MG63 (cell line): ENCODE results near the gene WDR36. TPM values are rescaled to one million over a fixed set of nuclear protein-coding genes. Genes with fewer than 3 reads are reported as not detected.

Experiments
- DNase-seq: peaks from one replicate; pipeline ENCODE4 v3.0.0-alpha.2; 2020
- H3K27me3 ChIP-seq: fragments of 250-450 bp; sonication (Bioruptor Pico); 2 replicates; pipeline ENCODE4 v1.5.1; 2020; ENCODE audit warnings: mild to moderate bottlenecking, moderate library complexity
- H3K36me3 ChIP-seq: fragments of 250-450 bp; sonication (Bioruptor Pico); 2 replicates; pipeline ENCODE4 v1.5.1; 2020; ENCODE audit warnings: mild to moderate bottlenecking, moderate library complexity
- H3K4me3 ChIP-seq: fragments of 250-450 bp; sonication (Bioruptor Pico); 2 replicates; pipeline ENCODE4 v1.5.1; 2020; ENCODE audit warnings: mild to moderate bottlenecking, moderate library complexity
- H3K9me3 ChIP-seq: fragments of 250-450 bp; sonication (Bioruptor Pico); 2 replicates; pipeline ENCODE4 v1.5.1; 2020; ENCODE audit warnings: mild to moderate bottlenecking, moderate library complexity
- total RNA-seq: library from RNA; depleted of rRNA; stranded (reverse); fragments of >200 nt; shearing (Covaris generic); gene quantifications from 2 replicates; pipeline ENCODE4 v1.2.3, GENCODE V29; 2014; ENCODE audit warnings: low replicate concordance

The WDR36 gene
- total RNA-seq, 1 experiment from 2014 or later: 36.4 TPM

GRCh38 chr5:111077678-111078077 is 14.5 kb upstream of the WDR36 start:
- H3K9me3 ChIP-seq: 0 out of 2 replicates have a peak, but pooled peaks cover 5% of the 10 kb centered on the region
- no peaks in the 10 kb centered on the region for H3K27me3 ChIP-seq
- H3K36me3 ChIP-seq: peaks cover 3% of the 10 kb centered on the region; the same call in 1 of the 2 replicates
- no peak overlapping the region for H3K4me3 ChIP-seq
- DNase-seq: no peak

GRCh38 chr5:111079846-111080245 is 12.3 kb upstream of the WDR36 start:
- Histone ChIP-seq H3K9me3 (0 out of 2 replicates have a peak, but pooled peaks cover 5% of the 10 kb centered on the region), H3K27me3 (no peaks in the 10 kb centered on the region), H3K4me3 (no peak overlapping the region), H3K36me3 (peaks cover 3% of the 10 kb centered on the region; the same call in 1 of the 2 replicates)
- DNase-seq: no peak

GRCh38 chr5:111083323-111083722 is 8.8 kb upstream of the WDR36 start:
- Histone ChIP-seq H3K4me3 (no peak overlapping the region), H3K9me3 (0 out of 2 replicates have a peak, but pooled peaks cover 5% of the 10 kb centered on the region), H3K36me3 (no peaks in the 10 kb centered on the region), H3K27me3 (no peaks in the 10 kb centered on the region)
- no peak for DNase-seq

- Histone ChIP-seq H3K4me3 (no peak overlapping the region), H3K9me3 (peaks cover 4% of the 10 kb centered on the region), H3K27me3 (no peaks in the 10 kb centered on the region), H3K36me3 (peaks cover 72% of the 10 kb centered on the region)
- no peak for DNase-seq
Measured at GRCh38 chr5:111095982-111096381, 3.8 kb downstream of the WDR36 start.

- Histone ChIP-seq H3K36me3 (peaks cover 92% of the 10 kb centered on the region), H3K9me3 (no peaks in the 10 kb centered on the region), H3K4me3 (no peak overlapping the region), H3K27me3 (no peaks in the 10 kb centered on the region)
- DNase-seq: no peak
Measured at GRCh38 chr5:111099058-111099778, 7.1 kb downstream of the WDR36 start.

GRCh38 chr5:111106320-111106948 is 14.3 kb downstream of the WDR36 start:
- peaks cover 98% of the 10 kb centered on the region for H3K36me3 ChIP-seq
- no peak for DNase-seq
- no peak overlapping the region for H3K4me3 ChIP-seq
- H3K27me3 ChIP-seq: no peaks in the 10 kb centered on the region
- H3K9me3 ChIP-seq: no peaks in the 10 kb centered on the region

- H3K27me3 ChIP-seq: no peaks in the 10 kb centered on the region
- no peak overlapping the region for H3K4me3 ChIP-seq
- no peak for DNase-seq
- H3K36me3 ChIP-seq: peaks cover 98% of the 10 kb centered on the region
- no peaks in the 10 kb centered on the region for H3K9me3 ChIP-seq
Measured at GRCh38 chr5:111107371-111107770, 15.2 kb downstream of the WDR36 start.

GRCh38 chr5:111111956-111112355 is 19.8 kb downstream of the WDR36 start:
- no peaks in the 10 kb centered on the region for H3K27me3 ChIP-seq
- DNase-seq: no peak
- H3K4me3 ChIP-seq: no peak overlapping the region
- H3K36me3 ChIP-seq: peaks cover 91% of the 10 kb centered on the region
- H3K9me3 ChIP-seq: no peaks in the 10 kb centered on the region

GRCh38 chr5:111113678-111114077 is 21.5 kb downstream of the WDR36 start:
- peaks cover 91% of the 10 kb centered on the region for H3K36me3 ChIP-seq

GRCh38 chr5:111115229-111115628 is 23.1 kb downstream of the WDR36 start:
- Histone ChIP-seq H3K27me3 (no peaks in the 10 kb centered on the region), H3K9me3 (no peaks in the 10 kb centered on the region), H3K4me3 (no peak overlapping the region), H3K36me3 (peaks cover 91% of the 10 kb centered on the region)
- DNase-seq: no peak

More at GRCh38 chr5:111113678-111114077, 21.5 kb downstream of the WDR36 start:
- H3K4me3 ChIP-seq: no peak overlapping the region
- no peaks in the 10 kb centered on the region for H3K9me3 ChIP-seq
- DNase-seq: no peak
- H3K27me3 ChIP-seq: no peaks in the 10 kb centered on the region

- no peak for DNase-seq
- no peaks in the 10 kb centered on the region for H3K9me3 ChIP-seq
- H3K36me3 ChIP-seq: peaks cover 93% of the 10 kb centered on the region
- H3K27me3 ChIP-seq: no peaks in the 10 kb centered on the region
- H3K4me3 ChIP-seq: no peak overlapping the region
Measured at GRCh38 chr5:111116550-111116949, 24.4 kb downstream of the WDR36 start.

GRCh38 chr5:111117136-111117535 is 25.0 kb downstream of the WDR36 start:
- no peak overlapping the region for H3K4me3 ChIP-seq
- H3K36me3 ChIP-seq: peaks cover 93% of the 10 kb centered on the region
- H3K9me3 ChIP-seq: no peaks in the 10 kb centered on the region
- no peak for DNase-seq
- no peaks in the 10 kb centered on the region for H3K27me3 ChIP-seq

- Histone ChIP-seq H3K36me3 (peaks cover 93% of the 10 kb centered on the region), H3K4me3 (no peak overlapping the region), H3K27me3 (no peaks in the 10 kb centered on the region), H3K9me3 (no peaks in the 10 kb centered on the region)
- no peak for DNase-seq
Measured at GRCh38 chr5:111119221-111119620, 27.1 kb downstream of the WDR36 start.

- peaks cover 93% of the 10 kb centered on the region for H3K36me3 ChIP-seq
- H3K4me3 ChIP-seq: no peak overlapping the region
- no peak for DNase-seq
- H3K27me3 ChIP-seq: no peaks in the 10 kb centered on the region
- H3K9me3 ChIP-seq: no peaks in the 10 kb centered on the region
Measured at GRCh38 chr5:111119856-111120255, 27.7 kb downstream of the WDR36 start.

GRCh38 chr5:111120911-111121310 is 28.8 kb downstream of the WDR36 start:
- Histone ChIP-seq H3K36me3 (peaks cover 96% of the 10 kb centered on the region), H3K9me3 (no peaks in the 10 kb centered on the region), H3K27me3 (no peaks in the 10 kb centered on the region), H3K4me3 (no peak overlapping the region)
- DNase-seq: no peak

GRCh38 chr5:111121926-111122325 is 29.8 kb downstream of the WDR36 start:
- Histone ChIP-seq H3K27me3 (no peaks in the 10 kb centered on the region), H3K4me3 (no peak overlapping the region), H3K9me3 (no peaks in the 10 kb centered on the region), H3K36me3 (peaks cover 97% of the 10 kb centered on the region)
- no peak for DNase-seq

- H3K27me3 ChIP-seq: no peaks in the 10 kb centered on the region
- no peak overlapping the region for H3K4me3 ChIP-seq
- no peak for DNase-seq
- H3K36me3 ChIP-seq: peaks cover 97% of the 10 kb centered on the region
- no peaks in the 10 kb centered on the region for H3K9me3 ChIP-seq
Measured at GRCh38 chr5:111122398-111122797, 30.2 kb downstream of the WDR36 start.

GRCh38 chr5:111124793-111125192 is 32.6 kb downstream of the WDR36 start:
- Histone ChIP-seq H3K36me3 (peaks cover 78% of the 10 kb centered on the region), H3K4me3 (no peak overlapping the region), H3K27me3 (no peaks in the 10 kb centered on the region), H3K9me3 (no peaks in the 10 kb centered on the region)
- DNase-seq: no peak
